ENCODE data around the gene PIK3R5. TPM values are rescaled to one million over a fixed set of nuclear protein-coding genes. Genes with fewer than 3 reads are reported as not detected.

The PIK3R5 gene
- total RNA-seq, 2 experiments from 2014 or later = 46.7 to 50.4 TPM

DNA sequence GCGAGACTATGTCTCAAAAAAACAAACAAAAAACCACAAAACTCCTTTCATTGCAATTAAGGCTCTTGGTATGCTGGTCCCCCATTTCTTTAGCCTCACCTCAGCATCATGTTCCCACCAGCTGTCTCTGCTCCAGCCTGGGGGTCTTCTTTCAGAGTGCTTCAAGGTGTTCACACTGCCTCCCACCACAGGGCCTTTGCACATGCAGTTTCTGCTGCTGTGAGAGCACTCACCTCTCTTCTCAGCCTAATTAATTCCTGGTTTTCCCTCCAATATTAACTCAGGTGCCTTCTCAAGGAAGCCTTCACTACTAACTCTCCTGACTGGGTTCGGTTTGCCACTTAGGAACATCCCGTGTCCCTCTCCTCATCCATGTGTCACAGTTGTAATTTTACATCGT lies 82.2 kb downstream of the PIK3R5 start:
- H3K36me3 Mint-ChIP-seq (ENCODE audit: low read depth) = peaks cover 48% of the 10 kb centered on the region

DNA sequence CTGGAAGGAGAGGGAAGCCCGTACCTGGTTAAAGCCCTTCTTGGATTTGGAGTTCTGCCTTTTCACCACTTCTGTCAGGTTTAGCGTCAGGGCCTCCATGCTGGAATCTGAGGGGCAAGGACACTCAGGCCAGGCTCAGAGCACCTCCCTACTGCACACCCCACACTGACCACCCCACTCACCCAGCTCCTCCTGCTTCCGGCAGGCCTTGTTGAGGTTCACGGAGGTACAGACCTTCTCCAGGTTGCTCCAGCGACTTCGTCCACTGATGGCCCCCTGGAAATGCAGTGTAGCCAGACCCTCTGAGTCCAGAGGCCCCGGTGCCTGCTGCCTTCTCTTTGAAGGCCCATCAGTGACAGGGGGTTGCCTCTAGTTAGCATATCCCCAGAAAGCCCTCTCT lies 83.9 kb downstream of the PIK3R5 start:
- peaks cover 48% of the 10 kb centered on the region for H3K36me3 Mint-ChIP-seq (ENCODE audit: low read depth)
- no peak overlapping the region for H3K27ac Mint-ChIP-seq
- POLR2A ChIA-PET = no interaction called here
- ATAC-seq (no peak), DNase-seq (no peak)
- TF ChIP-seq, protein P1, sequence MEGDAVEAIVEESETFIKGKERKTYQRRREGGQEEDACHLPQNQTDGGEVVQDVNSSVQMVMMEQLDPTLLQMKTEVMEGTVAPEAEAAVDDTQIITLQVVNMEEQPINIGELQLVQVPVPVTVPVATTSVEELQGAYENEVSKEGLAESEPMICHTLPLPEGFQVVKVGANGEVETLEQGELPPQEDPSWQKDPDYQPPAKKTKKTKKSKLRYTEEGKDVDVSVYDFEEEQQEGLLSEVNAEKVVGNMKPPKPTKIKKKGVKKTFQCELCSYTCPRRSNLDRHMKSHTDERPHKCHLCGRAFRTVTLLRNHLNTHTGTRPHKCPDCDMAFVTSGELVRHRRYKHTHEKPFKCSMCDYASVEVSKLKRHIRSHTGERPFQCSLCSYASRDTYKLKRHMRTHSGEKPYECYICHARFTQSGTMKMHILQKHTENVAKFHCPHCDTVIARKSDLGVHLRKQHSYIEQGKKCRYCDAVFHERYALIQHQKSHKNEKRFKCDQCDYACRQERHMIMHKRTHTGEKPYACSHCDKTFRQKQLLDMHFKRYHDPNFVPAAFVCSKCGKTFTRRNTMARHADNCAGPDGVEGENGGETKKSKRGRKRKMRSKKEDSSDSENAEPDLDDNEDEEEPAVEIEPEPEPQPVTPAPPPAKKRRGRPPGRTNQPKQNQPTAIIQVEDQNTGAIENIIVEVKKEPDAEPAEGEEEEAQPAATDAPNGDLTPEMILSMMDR (IDR thresholded peaks at IDR 0.05) = no peak
- no peak overlapping the region for H3K4me3 Mint-ChIP-seq
- H3K27me3 Mint-ChIP-seq = no peaks in the 10 kb centered on the region
- no peaks in the 10 kb centered on the region for H3K9me3 Mint-ChIP-seq
- intact Hi-C loops (cut with micrococcal nuclease) = no loop called here
- CTCF ChIA-PET = no interaction called here
- H3K4me1 Mint-ChIP-seq (ENCODE audit: low read depth) = peaks cover 2% of the 10 kb centered on the region

More for the DNA sequence above, 82.2 kb downstream of the PIK3R5 start:
- Mint-ChIP-seq H3K4me3 (no peak overlapping the region), H3K9me3 (no peaks in the 10 kb centered on the region), H3K27ac (no peak overlapping the region), H3K4me1 (ENCODE audit: low read depth) (peaks cover 2% of the 10 kb centered on the region), H3K27me3 (no peaks in the 10 kb centered on the region)
- TF ChIP-seq, protein P1 (IDR thresholded peaks at IDR 0.05) = no peak
- intact Hi-C loops (cut with micrococcal nuclease) = no loop called here
- DNase-seq (no peak), ATAC-seq (no peak)
- POLR2A ChIA-PET = no interaction called here
- CTCF ChIA-PET = interaction anchor here (1.1 kb wide), 1 partner anchor 114 kb away, joined by 3 read pairs; no protein-coding TSS in a partner anchor

DNA sequence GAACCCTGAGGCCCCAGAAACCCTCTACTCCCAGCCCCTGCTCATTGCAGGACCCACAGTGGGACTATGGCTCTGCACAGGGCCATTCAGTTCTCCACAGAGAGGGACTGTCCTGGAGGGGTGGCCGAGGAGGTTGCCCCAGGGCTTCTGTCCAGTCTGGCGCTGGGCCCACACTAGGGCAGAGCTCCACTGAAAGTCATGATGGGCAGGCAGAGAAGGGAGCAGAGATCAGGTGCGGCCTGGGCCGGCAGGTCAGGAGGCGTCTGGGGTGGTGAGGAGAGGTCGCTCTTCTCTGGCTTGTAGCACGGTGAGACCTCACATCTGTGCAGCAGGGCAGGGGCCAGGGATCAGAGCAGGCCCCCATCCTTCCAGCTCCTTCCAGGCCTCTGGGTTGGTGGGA lies 85.0 kb downstream of the PIK3R5 start:
- Mint-ChIP-seq H3K27me3 (no peaks in the 10 kb centered on the region), H3K9me3 (no peaks in the 10 kb centered on the region), H3K4me1 (ENCODE audit: low read depth) (no peaks in the 10 kb centered on the region), H3K36me3 (ENCODE audit: low read depth) (peaks cover 39% of the 10 kb centered on the region), H3K27ac (peak overlapping the region; percentile 72), H3K4me3 (no peak overlapping the region)
- TF ChIP-seq, protein P1 (IDR thresholded peaks at IDR 0.05) = no peak
- DNase-seq (no peak), ATAC-seq (no peak)
- ChIA-PET CTCF (interaction anchor here (1.6 kb wide), 1 partner anchor 15 kb away, joined by 3 read pairs; no protein-coding TSS in a partner anchor), POLR2A (no interaction called here)
- intact Hi-C loops (cut with micrococcal nuclease) = no loop called here

DNA sequence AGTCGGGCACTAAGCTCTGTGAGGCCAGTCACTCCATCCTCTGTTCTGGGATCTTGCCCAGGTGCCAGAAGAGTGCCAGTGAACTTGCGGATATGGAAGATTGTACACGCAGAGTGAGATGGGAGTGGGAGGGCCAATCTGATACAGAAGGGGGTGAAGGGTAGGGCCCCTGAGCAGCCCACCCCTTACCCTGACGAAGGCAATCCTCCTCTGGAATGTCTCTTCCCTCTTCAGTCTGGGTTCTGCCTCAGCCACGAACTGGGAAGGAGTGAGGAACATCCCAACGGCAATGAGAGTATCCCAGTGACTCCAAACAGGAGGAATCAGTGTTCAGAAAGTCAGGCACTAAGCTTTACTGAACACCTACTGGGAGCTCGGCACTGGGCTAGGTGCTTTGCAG lies 86.1 kb downstream of the PIK3R5 start:
- peaks cover 37% of the 10 kb centered on the region for H3K36me3 Mint-ChIP-seq (ENCODE audit: low read depth)
- no peak overlapping the region for H3K4me3 Mint-ChIP-seq
- peak overlapping the region; percentile 29 for H3K27ac Mint-ChIP-seq
- DNase-seq (no peak), ATAC-seq (no peak)
- ChIA-PET CTCF (interaction anchor here (1.6 to 1.8 kb wide), 3 partner anchors 14 to 93 kb away, joined by 3 to 6 read pairs (median 4); no protein-coding TSS in a partner anchor), POLR2A (no interaction called here)
- H3K27me3 Mint-ChIP-seq = no peaks in the 10 kb centered on the region
- TF ChIP-seq, protein P1 (IDR thresholded peaks at IDR 0.05) = no peak
- H3K4me1 Mint-ChIP-seq (ENCODE audit: low read depth) = no peaks in the 10 kb centered on the region
- intact Hi-C loops (cut with micrococcal nuclease) = no loop called here
- no peaks in the 10 kb centered on the region for H3K9me3 Mint-ChIP-seq

DNA sequence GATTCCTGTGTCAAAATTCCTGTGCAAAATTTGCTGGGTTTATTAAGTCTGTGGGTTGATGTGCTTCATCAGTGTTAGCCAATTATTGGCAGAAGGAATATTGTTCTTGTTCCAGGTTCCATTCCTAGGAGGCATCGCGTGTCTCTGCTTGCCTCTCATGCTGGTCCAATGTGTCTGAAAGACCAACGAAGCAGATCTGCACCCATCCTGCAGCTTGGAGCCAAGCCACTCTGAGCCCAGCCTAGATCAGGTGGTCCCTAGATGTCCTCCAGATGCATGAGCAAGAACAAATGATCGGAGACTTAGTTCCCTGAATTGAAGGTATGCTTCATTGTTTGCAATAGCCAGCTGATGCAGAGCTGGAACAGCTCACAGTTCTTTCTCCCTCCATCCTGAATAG lies 87.5 kb downstream of the PIK3R5 start:
- no peak for DNase-seq

More for the DNA sequence above, 87.5 kb downstream of the PIK3R5 start:
- H3K4me1 Mint-ChIP-seq (ENCODE audit: low read depth) = no peaks in the 10 kb centered on the region
- H3K27me3 Mint-ChIP-seq = no peaks in the 10 kb centered on the region
- TF ChIP-seq, protein P1 (IDR thresholded peaks at IDR 0.05) = no peak
- POLR2A ChIA-PET = interaction anchor here (1.3 kb wide), 1 partner anchor 9 kb away, joined by 5 read pairs; no protein-coding TSS in a partner anchor
- H3K27ac Mint-ChIP-seq = peak overlapping the region; percentile 59
- no peak for ATAC-seq
- H3K9me3 Mint-ChIP-seq = no peaks in the 10 kb centered on the region
- peaks cover 27% of the 10 kb centered on the region for H3K36me3 Mint-ChIP-seq (ENCODE audit: low read depth)
- CTCF ChIA-PET = interaction anchor here (0.8 to 1.8 kb wide), 4 partner anchors 16 to 120 kb away, joined by 3 to 6 read pairs (median 4); no protein-coding TSS in a partner anchor
- no peak overlapping the region for H3K4me3 Mint-ChIP-seq
- intact Hi-C loops (cut with micrococcal nuclease) = no loop called here
